ENCODE measurements around the gene SLC12A9.

The SLC12A9 gene

DNA sequence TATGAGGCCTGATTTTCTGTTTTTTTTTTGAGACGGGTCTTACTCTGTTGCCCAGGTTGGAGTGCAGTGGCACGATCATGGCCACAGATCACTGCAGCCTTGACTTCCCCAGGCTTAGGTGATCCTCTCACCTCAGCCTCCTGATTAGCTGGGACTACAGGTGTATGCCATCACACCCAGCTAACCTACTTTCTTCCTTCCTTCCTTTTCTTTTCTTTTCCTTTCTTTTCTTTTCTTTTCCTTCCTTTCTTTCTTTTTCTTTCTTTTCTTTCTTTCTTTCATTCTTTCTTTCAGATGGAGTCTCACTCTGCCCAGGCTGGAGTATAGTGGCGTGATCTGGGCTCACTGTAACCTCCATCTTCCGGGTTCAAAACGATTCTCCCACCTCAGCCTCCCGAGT is 26.2 kb downstream of the SLC12A9 start:
- H3K4me1 Mint-ChIP-seq, result peaks cover 41 to 61% of the 10 kb centered on the region in 2 donors
- H3K27me3 Mint-ChIP-seq, result no peaks in the 10 kb centered on the region
- H3K36me3 Mint-ChIP-seq, result peaks cover 60 to 83% of the 10 kb centered on the region in 2 donors
- ATAC-seq (replicated peaks), result no peak
- DNase-seq, result no peak
- no peaks in the 10 kb centered on the region for H3K9me3 Mint-ChIP-seq
- no peak overlapping the region for H3K27ac Mint-ChIP-seq
- H3K4me3 Mint-ChIP-seq, result peak overlapping the region in 1 of 2 donors; percentile 2

DNA sequence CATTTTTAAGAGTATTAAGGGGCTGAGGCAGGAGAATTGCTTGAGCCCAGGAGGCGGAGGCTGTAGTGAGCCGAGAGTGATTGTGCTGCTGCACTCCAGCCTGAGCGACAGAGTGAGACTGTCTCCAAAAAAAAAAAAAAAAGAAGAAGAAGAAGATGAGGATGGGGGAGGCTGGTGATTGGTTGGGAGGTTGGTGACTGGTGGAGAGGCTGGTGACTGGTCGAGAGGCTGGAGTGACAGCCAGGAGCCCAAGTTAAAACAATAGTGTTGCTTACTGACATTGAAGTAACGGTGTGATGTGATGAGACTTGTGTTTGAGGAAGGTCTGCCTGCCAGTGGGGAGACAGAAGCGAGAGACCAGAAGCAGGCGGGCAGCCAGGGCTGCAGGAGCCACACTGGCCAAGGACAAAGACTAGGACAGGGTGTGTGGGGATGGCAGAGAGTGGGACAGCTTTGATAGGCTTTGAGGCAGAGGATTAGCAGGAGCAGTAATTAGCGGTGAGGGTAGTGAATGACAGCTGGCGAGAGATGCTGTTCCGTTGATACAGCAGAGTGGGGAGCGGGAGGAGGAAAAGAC is 27.3 kb downstream of the SLC12A9 start:
- no peak for ATAC-seq (replicated peaks)
- H3K4me3 Mint-ChIP-seq, result peak overlapping the region; percentile 9 to 27

DNA sequence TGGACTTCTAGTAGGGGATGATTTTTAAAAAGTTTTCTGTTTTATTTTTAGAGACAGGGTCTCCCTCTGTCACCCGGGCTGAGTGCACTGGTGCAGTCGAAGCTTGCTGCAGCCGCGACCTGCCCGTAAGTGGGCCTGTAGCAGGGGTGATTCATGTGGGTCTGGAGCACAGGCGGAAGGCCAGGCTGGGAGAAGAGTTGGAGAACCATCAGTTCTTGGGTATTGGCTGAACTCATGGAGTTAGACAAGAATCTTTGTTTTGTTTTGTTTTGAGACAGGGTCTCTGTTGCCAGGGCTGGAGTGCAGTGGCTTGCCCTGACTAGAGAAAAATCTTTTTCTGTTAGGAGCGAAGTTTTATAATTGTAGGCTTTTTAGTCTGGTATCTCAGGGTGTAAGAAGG is 28.1 kb downstream of the SLC12A9 start:
- no peaks in the 10 kb centered on the region for H3K27me3 Mint-ChIP-seq
- no peak overlapping the region for H3K27ac Mint-ChIP-seq
- H3K4me1 Mint-ChIP-seq, result peaks cover 45 to 65% of the 10 kb centered on the region in 2 donors
- H3K36me3 Mint-ChIP-seq, result peaks cover 62 to 83% of the 10 kb centered on the region in 2 donors
- H3K9me3 Mint-ChIP-seq, result no peaks in the 10 kb centered on the region
- H3K4me3 Mint-ChIP-seq, result no peak overlapping the region
- no peak for ATAC-seq (replicated peaks)
- no peak for DNase-seq

More for the DNA sequence above, 27.3 kb downstream of the SLC12A9 start:
- H3K4me1 Mint-ChIP-seq, result peaks cover 43 to 61% of the 10 kb centered on the region in 2 donors
- peak overlapping the region; percentile 57 for H3K27ac Mint-ChIP-seq
- H3K36me3 Mint-ChIP-seq, result peaks cover 61 to 83% of the 10 kb centered on the region in 2 donors
- H3K27me3 Mint-ChIP-seq, result no peaks in the 10 kb centered on the region
- H3K9me3 Mint-ChIP-seq, result no peaks in the 10 kb centered on the region
- no peak for DNase-seq

DNA sequence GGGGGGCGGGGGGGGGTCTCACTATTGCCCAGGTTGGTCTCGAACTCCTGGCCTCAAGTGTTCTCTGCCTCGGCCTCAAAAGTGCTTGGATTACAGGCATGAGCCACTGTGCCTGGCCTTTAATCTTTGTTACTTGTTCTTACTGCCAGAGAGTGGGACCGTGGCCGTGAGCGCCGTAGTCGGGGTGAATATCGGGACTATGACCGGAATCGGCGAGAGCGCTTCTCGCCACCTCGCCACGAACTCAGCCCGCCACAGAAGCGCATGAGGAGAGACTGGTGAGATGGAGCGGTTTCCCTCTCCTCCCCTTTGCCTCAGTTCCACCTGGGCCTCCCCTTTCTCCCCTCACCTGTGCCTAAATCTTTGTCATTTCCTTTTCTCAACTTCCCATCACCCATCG is 28.6 kb downstream of the SLC12A9 start:
- DNase-seq, result no peak
- H3K4me3 Mint-ChIP-seq, result no peak overlapping the region
- no peaks in the 10 kb centered on the region for H3K27me3 Mint-ChIP-seq
- ATAC-seq (replicated peaks), result no peak
- peaks cover 48 to 68% of the 10 kb centered on the region in 2 donors for H3K4me1 Mint-ChIP-seq
- H3K9me3 Mint-ChIP-seq, result no peaks in the 10 kb centered on the region
- H3K27ac Mint-ChIP-seq, result peak overlapping the region; percentile 57
- peaks cover 65 to 86% of the 10 kb centered on the region in 2 donors for H3K36me3 Mint-ChIP-seq

DNA sequence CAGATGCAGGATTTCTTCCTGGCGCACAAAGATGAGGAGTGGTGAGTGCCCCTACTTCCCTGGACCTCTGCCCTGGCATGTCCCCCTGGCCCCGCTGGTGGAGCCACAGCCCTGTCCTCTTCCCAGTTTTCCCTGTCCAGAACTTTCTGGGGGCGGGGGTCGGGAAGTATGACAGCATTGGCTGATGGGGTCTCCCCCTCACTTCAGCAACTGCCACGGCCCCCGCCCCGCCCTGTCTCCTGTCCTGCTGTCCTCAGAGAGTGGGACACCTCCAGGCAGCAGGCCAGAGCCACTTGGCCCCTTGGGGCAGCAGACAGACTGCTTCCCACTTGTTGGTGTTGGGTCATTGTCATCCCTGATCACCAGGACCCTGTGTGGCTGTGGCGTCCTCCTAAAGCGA is 29.7 kb downstream of the SLC12A9 start:
- no peaks in the 10 kb centered on the region for H3K27me3 Mint-ChIP-seq
- no peak overlapping the region for H3K4me3 Mint-ChIP-seq
- DNase-seq (no peak), ATAC-seq (replicated peaks) (no peak)
- H3K27ac Mint-ChIP-seq, result no peak overlapping the region
- H3K9me3 Mint-ChIP-seq, result peaks cover 0 to 1% of the 10 kb centered on the region in 2 donors
- peaks cover 71 to 90% of the 10 kb centered on the region in 2 donors for H3K36me3 Mint-ChIP-seq
- H3K4me1 Mint-ChIP-seq, result peaks cover 54 to 71% of the 10 kb centered on the region in 2 donors

DNA sequence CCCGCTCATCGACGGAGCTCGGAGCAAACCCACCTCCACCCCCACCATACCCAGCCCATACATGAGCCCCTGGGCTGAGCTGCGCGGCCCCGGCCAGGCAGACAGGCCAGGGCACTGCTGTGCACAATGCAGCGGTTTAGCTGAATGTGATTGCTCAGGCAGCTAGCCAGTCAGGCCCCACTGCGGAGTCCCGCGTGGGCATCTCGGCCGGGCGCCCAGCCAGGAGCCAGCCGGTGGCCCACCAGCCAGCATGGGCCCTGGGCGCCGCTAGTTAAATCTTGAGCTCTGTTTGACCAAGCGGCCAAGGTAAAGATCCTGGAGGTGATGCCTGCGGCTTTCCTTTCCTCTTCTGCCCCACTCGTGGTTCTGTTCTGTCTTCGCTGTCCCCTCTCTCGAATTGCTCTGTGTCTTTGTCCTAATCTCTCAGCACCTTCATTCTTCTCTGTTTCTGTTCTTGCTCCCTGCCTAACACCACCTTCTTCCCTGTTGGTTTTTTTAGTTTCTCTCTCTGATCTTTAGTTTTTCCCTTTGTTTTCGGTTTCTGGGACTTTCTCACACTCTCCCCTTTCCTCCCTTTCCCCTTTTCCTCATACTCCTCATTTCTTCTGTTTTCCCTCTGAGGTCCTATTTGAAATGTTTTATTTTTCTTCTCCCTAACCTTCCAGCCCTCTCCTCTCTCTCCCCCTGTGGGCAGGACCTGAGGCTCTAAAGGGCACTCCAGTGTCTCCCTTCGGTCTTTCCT is 30.4 kb downstream of the SLC12A9 start:
- Mint-ChIP-seq H3K4me3 (no peak overlapping the region), H3K4me1 (peaks cover 60 to 75% of the 10 kb centered on the region in 2 donors), H3K27ac (peak overlapping the region; percentile 86), H3K27me3 (no peaks in the 10 kb centered on the region), H3K36me3 (peaks cover 79 to 94% of the 10 kb centered on the region in 2 donors), H3K9me3 (peaks cover 0 to 2% of the 10 kb centered on the region in 2 donors)
- DNase-seq (no peak), ATAC-seq (replicated peaks) (no peak)

DNA sequence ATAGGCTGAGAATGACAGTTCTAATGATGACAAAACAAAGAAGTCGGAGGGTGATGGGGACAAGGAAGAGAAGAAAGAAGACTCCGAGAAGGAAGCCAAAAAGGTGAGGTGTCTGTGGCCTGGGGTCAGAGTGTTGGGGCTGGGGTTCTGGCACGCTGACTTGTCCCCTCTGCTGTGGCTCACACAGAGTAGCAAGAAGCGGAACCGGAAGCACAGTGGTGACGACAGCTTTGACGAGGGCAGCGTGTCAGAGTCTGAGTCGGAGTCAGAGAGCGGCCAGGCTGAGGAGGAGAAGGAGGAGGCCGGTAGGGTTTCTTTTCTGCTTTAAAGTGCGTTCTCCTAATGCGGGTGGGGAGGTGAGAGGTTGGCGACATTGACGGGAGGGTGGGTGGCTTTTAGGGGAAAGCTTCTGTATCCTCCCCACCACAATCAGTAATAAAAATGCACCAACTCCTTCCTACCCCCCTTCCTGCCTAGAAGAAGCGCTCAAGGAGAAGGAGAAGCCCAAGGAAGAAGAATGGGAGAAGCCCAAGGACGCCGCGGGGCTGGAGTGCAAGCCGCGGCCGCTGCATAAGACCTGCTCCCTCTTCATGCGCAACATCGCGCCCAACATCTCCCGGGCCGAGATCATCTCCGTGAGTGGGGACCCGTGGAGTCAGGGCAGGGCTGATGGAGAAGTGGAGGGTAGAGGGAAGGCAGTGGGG is 32.4 kb downstream of the SLC12A9 start:
- ATAC-seq (replicated peaks) (no peak), DNase-seq (no peak)
- H3K4me1 Mint-ChIP-seq, result peaks cover 56 to 67% of the 10 kb centered on the region in 2 donors
- H3K27me3 Mint-ChIP-seq, result no peaks in the 10 kb centered on the region
- H3K36me3 Mint-ChIP-seq, result peaks cover 77 to 87% of the 10 kb centered on the region in 2 donors
- peak overlapping the region; percentile 88 for H3K27ac Mint-ChIP-seq
- peaks cover 0 to 2% of the 10 kb centered on the region in 2 donors for H3K9me3 Mint-ChIP-seq
- no peak overlapping the region for H3K4me3 Mint-ChIP-seq

DNA sequence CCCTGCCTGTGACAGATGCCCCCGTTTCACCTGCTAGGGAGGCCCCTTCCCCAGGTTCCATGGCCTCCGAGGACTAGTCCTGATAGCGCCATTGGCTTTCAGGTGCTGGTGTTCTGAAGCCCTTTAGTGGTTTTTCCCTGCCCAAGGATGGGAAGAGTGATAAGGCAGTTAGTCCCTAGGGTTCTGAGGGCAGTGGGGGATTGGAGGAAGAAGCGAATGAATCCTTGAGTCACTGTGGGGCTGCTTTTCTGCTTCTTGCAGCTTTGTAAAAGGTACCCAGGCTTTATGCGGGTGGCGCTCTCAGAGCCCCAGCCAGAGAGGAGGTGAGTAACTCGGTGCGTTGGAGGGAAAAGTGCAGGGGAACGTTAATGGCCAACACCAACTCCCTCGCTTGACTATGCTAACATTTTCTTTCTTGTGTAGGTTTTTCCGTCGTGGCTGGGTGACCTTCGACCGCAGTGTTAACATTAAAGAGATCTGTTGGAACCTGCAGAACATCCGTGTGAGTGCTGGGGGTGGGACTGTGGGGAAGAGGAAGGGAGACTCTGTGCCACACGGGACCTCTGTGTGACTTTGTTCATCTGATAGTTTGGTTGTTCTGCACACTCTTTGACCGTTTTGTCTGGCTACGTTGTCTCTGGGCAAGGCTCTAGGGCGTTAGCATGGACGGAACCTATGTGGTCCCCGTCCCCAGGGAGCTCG is 33.1 kb downstream of the SLC12A9 start:
- DNase-seq (no peak), ATAC-seq (replicated peaks) (no peak)
- Mint-ChIP-seq H3K27me3 (peaks cover under 1 to 2% of the 10 kb centered on the region in 2 donors), H3K9me3 (peaks cover 0 to 2% of the 10 kb centered on the region in 2 donors), H3K27ac (peak overlapping the region; percentile 88), H3K36me3 (peaks cover 71 to 80% of the 10 kb centered on the region in 2 donors), H3K4me1 (peaks cover 56 to 67% of the 10 kb centered on the region in 2 donors), H3K4me3 (peak overlapping the region in 1 of 2 donors; percentile 21)

DNA sequence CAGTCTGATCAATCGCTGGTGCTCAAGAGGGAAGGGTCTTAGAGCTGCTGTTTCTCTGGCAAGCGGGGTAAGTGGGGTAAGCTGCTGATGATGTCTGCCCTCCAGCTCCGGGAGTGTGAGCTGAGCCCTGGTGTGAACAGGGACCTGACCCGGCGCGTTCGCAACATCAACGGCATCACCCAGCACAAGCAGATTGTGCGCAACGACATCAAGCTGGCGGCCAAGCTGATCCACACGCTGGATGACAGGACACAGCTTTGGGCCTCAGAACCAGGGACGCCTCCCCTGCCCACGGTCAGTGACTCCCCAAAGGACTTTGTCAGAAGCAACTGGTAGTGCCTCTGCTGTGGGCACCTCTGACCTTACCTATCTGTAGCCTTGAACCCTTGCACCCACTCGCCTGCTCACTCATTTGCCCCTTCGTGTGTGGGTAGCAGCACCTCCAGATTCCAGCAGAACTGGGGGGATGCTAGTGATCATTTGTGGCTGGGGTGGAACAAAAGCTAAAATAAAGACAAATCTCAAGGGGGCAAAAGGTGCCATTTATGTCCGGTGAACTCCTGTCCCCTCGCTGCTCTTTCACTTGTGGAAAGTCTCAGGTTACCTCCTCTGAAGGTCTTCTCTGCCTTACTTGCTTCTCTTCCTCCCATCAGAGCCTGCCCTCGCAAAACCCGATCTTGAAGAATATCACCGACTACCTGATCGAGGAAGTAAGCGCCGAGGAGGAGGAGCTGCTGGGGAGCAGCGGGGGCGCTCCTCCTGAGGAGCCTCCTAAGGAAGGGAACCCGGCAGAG is 33.8 kb downstream of the SLC12A9 start:
- DNase-seq, result no peak
- no peak for ATAC-seq (replicated peaks)
- peaks cover 66 to 73% of the 10 kb centered on the region in 2 donors for H3K36me3 Mint-ChIP-seq
- peaks cover 0 to 2% of the 10 kb centered on the region in 2 donors for H3K9me3 Mint-ChIP-seq
- H3K27ac Mint-ChIP-seq, result peak overlapping the region; percentile 88
- H3K27me3 Mint-ChIP-seq, result peaks cover 7 to 9% of the 10 kb centered on the region in 2 donors
- H3K4me1 Mint-ChIP-seq, result peaks cover 58 to 73% of the 10 kb centered on the region in 2 donors
- H3K4me3 Mint-ChIP-seq, result peak overlapping the region; percentile 64 to 66

DNA sequence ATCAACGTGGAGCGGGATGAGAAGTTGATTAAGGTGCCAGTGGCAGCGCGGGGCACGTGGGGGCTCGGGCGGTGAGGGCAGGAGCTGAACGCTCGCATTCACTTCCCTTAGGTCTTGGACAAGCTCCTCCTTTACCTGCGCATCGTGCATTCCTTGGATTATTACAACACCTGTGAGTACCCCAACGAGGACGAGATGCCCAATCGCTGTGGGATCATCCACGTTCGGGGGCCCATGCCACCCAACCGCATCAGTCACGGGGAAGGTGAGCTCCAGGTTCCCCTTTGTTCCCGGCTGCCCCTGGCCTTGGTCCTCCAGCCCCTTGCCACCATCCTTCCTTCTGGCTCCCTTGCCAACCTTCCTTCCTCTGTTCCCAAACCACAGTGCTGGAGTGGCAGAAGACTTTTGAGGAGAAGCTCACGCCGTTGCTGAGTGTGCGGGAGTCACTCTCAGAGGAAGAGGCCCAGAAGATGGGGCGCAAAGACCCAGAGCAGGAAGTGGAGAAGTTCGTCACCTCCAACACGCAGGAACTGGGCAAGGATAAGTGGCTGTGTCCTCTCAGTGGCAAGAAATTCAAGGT is 34.5 kb downstream of the SLC12A9 start:
- peak overlapping the region; percentile 87 to 91 for H3K4me3 Mint-ChIP-seq
- H3K27me3 Mint-ChIP-seq, result peaks cover 14 to 16% of the 10 kb centered on the region in 2 donors
- DNase-seq (no peak), ATAC-seq (replicated peaks) (no peak)
- peaks cover 58 to 76% of the 10 kb centered on the region in 2 donors for H3K4me1 Mint-ChIP-seq
- peak overlapping the region; percentile 91 for H3K27ac Mint-ChIP-seq
- peaks cover 0 to 2% of the 10 kb centered on the region in 2 donors for H3K9me3 Mint-ChIP-seq
- H3K36me3 Mint-ChIP-seq, result peaks cover 60 to 69% of the 10 kb centered on the region in 2 donors

DNA sequence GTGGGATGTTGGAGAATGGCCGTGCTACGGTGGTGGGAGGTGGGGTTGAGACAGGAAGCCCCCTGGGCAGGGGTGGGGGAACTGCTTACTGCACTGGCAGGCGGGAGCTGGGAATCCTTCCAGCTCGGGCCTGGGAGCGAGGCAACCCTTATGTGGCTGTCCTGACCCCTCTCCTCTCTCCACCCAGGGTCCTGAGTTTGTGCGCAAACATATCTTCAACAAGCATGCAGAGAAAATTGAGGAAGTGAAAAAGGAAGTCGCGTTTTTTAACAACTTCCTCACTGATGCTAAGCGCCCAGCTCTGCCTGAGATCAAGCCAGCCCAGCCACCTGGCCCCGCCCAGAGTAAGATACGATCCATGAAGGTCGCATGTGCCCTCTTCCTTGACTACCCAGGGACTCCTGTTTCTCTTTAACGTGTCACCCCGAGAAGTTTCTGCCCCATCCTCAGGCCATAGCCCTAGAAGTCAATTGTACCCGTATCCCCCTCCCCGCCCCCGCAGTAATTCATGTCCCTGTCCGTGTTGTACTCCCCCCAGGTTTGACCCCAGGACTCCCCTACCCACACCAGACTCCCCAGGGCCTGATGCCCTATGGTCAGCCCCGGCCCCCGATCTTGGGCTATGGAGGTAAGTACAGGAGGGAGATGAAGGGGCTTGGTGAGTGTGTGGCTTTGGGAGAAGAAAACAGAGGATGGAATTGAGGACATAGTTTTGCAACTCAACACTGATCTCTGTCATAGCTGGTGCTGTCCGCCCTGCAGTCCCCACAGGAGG is 35.2 kb downstream of the SLC12A9 start:
- DNase-seq (peak; percentile 72), ATAC-seq (replicated peaks) (peak; percentile 62 to 66)
- Mint-ChIP-seq H3K36me3 (peaks cover 56 to 62% of the 10 kb centered on the region in 2 donors), H3K4me3 (peak overlapping the region; percentile 87 to 91), H3K27me3 (peaks cover 20 to 23% of the 10 kb centered on the region in 2 donors), H3K9me3 (peaks cover 0 to 2% of the 10 kb centered on the region in 2 donors), H3K27ac (peak overlapping the region; percentile 91), H3K4me1 (peaks cover 60 to 76% of the 10 kb centered on the region in 2 donors)

DNA sequence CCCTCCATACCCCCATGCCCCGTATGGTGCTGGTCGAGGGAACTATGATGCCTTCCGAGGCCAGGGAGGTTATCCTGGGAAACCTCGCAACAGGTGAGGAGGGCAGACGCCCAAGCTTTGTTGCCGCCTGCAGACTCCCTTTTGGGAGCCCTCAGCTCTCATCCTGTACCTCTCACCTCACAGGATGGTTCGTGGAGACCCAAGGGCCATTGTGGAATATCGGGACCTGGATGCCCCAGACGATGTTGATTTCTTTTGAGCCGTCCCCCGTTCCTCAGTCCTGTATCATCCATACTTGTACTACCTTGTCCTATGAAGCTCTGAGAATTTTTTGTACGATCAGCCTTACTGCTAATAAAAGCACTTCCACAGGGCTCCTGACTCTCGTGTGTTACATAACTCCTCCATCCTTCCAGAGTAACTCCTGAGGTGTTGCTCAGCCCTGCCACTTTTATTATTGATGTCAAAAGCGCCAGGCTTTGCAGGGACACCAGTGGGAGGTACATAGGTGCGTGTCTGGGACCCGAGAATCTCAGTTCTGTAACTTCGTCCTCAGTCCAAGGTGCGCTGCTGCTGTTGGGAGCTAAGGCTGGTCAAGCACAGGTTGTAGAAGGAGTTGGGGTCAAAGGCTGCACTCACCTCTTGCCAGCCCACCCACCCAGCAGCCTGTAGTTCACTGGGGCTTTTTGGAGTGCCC is 35.9 kb downstream of the SLC12A9 start:
- peaks cover 56 to 70% of the 10 kb centered on the region in 2 donors for H3K4me1 Mint-ChIP-seq
- H3K27me3 Mint-ChIP-seq, result peaks cover 23 to 30% of the 10 kb centered on the region in 2 donors
- peak overlapping the region; percentile 91 for H3K27ac Mint-ChIP-seq
- peaks cover 0 to 2% of the 10 kb centered on the region in 2 donors for H3K9me3 Mint-ChIP-seq
- ATAC-seq (replicated peaks) (no peak), DNase-seq (no peak)
- H3K36me3 Mint-ChIP-seq, result peaks cover 50 to 55% of the 10 kb centered on the region in 2 donors
- peak overlapping the region; percentile 87 to 91 for H3K4me3 Mint-ChIP-seq
